Mesodermal cell (in vitro differentiated cells): Measurements from ENCODE around the gene NECAB2. TPM values are rescaled to one million over a fixed set of nuclear protein-coding genes. Genes with fewer than 3 reads are reported as not detected.
A peak's percentile ranks its signal among the peaks of the same experiment; 100 is the strongest.

Experiments used
- H3K27ac ChIP-seq: 2 replicates; pipeline ENCODE4 v1.7.0; 2013; ENCODE audit warnings: mild to moderate bottlenecking, low read depth, low read length, moderate library complexity; ENCODE audit not compliant: severe bottlenecking
- H3K36me3 ChIP-seq: 2 replicates; pipeline ENCODE4 v1.7.1; 2013; ENCODE audit warnings: mild to moderate bottlenecking, low read length, moderate library complexity; ENCODE audit not compliant: control insufficient read depth, insufficient read depth
- H3K4me1 ChIP-seq: one replicate; pipeline ENCODE4 v1.7.1; 2013; ENCODE audit warnings: mild to moderate bottlenecking, low read length; ENCODE audit not compliant: insufficient read depth, control insufficient read depth, poor library complexity, severe bottlenecking
- H3K4me3 ChIP-seq: 2 replicates; pipeline ENCODE4 v1.7.0; 2013; ENCODE audit warnings: low read length, control low read depth, mild to moderate bottlenecking; ENCODE audit not compliant: insufficient read depth, poor library complexity, severe bottlenecking; ENCODE audit errors: extremely low read depth
- H3K9me3 ChIP-seq: 2 replicates; pipeline ENCODE4 v1.7.1; 2013; ENCODE audit warnings: mild to moderate bottlenecking, low read length, moderate library complexity; ENCODE audit not compliant: control insufficient read depth
- WGBS, 2 experiments: methylation state at CpG; one replicate each; pipeline ENCODE4 v1.1.5; 2013; ENCODE audit warnings: missing lambda C conversion rate in 2 of 2; ENCODE audit not compliant: insufficient coverage in 2 of 2; 5-methylcytosine and 5-hydroxymethylcytosine counted together
- polyA plus RNA-seq, 2 experiments: library from polyadenylated mRNA; stranded (reverse); fragments of 50-300 nt; gene quantifications; one replicate each; pipeline ENCODE4 v1.2.3, GENCODE V29; 2013

Gene NECAB2
- 3.6 TPM for polyA plus RNA-seq (2013, experiment 1 of 2)
- 6.0 TPM for polyA plus RNA-seq (2013, experiment 2 of 2)

GRCh38 chr16:83967838-83968305 lies at the start of gene NECAB2:
Gene NECAB2, plus strand, starts transcription at chr16:83968244. Its CDS starts 405 bp downstream, at chr16:83968649.
- Histone ChIP-seq H3K9me3 (no peaks in the 10 kb centered on the region), H3K4me3 (peak within 1 kb of the TSS; percentile 36)
- WGBS, 2 experiments, result 28 to 32% methylated on average over 20 to 25 of the region's 35 CpGs

GRCh38 chr16:83920894-83921491 lies 47.1 kb upstream of the NECAB2 start:
- 96 to 100% methylated on average over 1 to 2 of the region's 2 CpGs for WGBS, 2 experiments
- H3K36me3 ChIP-seq, result peaks cover 19% of the 10 kb centered on the region
- no peaks in the 10 kb centered on the region for H3K9me3 ChIP-seq
- no peaks in the 10 kb centered on the region for H3K4me1 ChIP-seq
- H3K27ac ChIP-seq, result no peak overlapping the region
- no peak overlapping the region for H3K4me3 ChIP-seq

More at GRCh38 chr16:83967838-83968305, at the start of gene NECAB2:
- H3K27ac ChIP-seq, result no peak within 1 kb of the TSS
- H3K4me1 ChIP-seq, result no peaks in the 10 kb centered on the region
- no peaks in the 10 kb centered on the region for H3K36me3 ChIP-seq

- 92 to 94% methylated on average over 25 to 26 of the region's 31 CpGs for WGBS, 2 experiments
- H3K27ac ChIP-seq, result no peak overlapping the region
- H3K4me1 ChIP-seq, result peaks cover 7% of the 10 kb centered on the region
- no peak overlapping the region for H3K4me3 ChIP-seq
- peaks cover 8% of the 10 kb centered on the region for H3K36me3 ChIP-seq
- no peaks in the 10 kb centered on the region for H3K9me3 ChIP-seq
Measured at GRCh38 chr16:83923581-83924365, 44.3 kb upstream of the NECAB2 start.

- H3K9me3 ChIP-seq, result no peaks in the 10 kb centered on the region
- H3K4me1 ChIP-seq, result peaks cover 7% of the 10 kb centered on the region
- no peak overlapping the region for H3K27ac ChIP-seq
- no peaks in the 10 kb centered on the region for H3K36me3 ChIP-seq
- WGBS, 2 experiments, result 91% methylated on average over 10 to 12 of the region's 13 CpGs
- no peak overlapping the region for H3K4me3 ChIP-seq
Measured at GRCh38 chr16:83924686-83925085, 43.4 kb upstream of the NECAB2 start.

GRCh38 chr16:83925095-83925905 lies 42.7 kb upstream of the NECAB2 start:
- 79 to 85% methylated on average over 12 of the region's 12 CpGs for WGBS, 2 experiments
- no peak overlapping the region for H3K4me3 ChIP-seq
- H3K27ac ChIP-seq, result no peak overlapping the region
- H3K9me3 ChIP-seq, result no peaks in the 10 kb centered on the region
- H3K36me3 ChIP-seq, result no peaks in the 10 kb centered on the region
- peaks cover 7% of the 10 kb centered on the region for H3K4me1 ChIP-seq

GRCh38 chr16:83925957-83926725 lies 41.9 kb upstream of the NECAB2 start:
- H3K36me3 ChIP-seq, result no peaks in the 10 kb centered on the region
- H3K27ac ChIP-seq, result no peak overlapping the region
- WGBS, 2 experiments, result 68 to 70% methylated on average over 24 to 25 of the region's 27 CpGs
- no peaks in the 10 kb centered on the region for H3K9me3 ChIP-seq
- H3K4me3 ChIP-seq, result no peak overlapping the region
- H3K4me1 ChIP-seq, result peaks cover 7% of the 10 kb centered on the region

DNA sequence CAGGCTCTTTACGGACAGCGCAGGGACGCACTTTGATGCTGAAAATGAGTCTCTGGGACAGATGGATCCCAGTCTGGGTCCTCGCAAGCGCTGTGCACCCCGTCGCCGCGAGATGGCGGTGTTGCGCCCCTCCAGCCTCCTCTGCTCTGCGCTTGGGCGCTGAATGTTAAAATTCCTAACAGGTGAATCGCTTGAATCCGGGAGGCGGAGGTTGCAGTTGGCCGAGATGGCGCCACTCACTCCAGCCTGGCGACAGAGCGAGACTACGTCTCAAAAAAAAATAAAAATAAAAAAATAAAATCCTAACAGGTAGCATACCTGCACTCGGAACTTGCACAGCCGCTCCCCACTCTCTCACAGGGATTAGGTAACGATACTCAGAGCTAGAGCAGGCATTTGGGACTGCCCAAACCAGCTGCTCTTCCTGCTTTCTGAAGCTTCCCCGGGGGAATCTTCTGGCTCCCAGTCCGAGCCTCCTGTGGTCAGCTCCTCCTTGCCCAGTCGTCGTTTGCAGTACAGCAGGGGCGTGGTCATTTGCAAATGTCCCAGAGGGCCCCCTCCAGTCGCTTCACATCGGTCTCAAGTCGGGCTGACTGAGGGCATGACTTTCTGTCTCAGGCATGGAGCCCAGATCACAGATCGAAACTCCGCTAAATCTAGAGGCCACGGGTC lies 41.2 kb upstream of the NECAB2 start:
- Histone ChIP-seq H3K27ac (no peak overlapping the region), H3K4me3 (peak overlapping the region; percentile 3), H3K4me1 (peaks cover 7% of the 10 kb centered on the region), H3K36me3 (no peaks in the 10 kb centered on the region), H3K9me3 (no peaks in the 10 kb centered on the region)
- 5 to 14% methylated on average over 24 to 25 of the region's 35 CpGs for WGBS, 2 experiments

- 93 to 96% methylated on average over 15 of the region's 16 CpGs for WGBS, 2 experiments
- H3K36me3 ChIP-seq, result no peaks in the 10 kb centered on the region
- H3K27ac ChIP-seq, result no peak overlapping the region
- peaks cover 7% of the 10 kb centered on the region for H3K4me1 ChIP-seq
- no peak overlapping the region for H3K4me3 ChIP-seq
- H3K9me3 ChIP-seq, result no peaks in the 10 kb centered on the region
Measured at GRCh38 chr16:83928341-83929055, 39.5 kb upstream of the NECAB2 start.

GRCh38 chr16:83929811-83930555 lies 38.1 kb upstream of the NECAB2 start:
- Histone ChIP-seq H3K4me3 (no peak overlapping the region), H3K4me1 (peaks cover 7% of the 10 kb centered on the region), H3K9me3 (no peaks in the 10 kb centered on the region), H3K27ac (no peak overlapping the region), H3K36me3 (no peaks in the 10 kb centered on the region)
- whole genome bisulfite sequencing, 2 experiments, result 87 to 96% methylated on average over 15 of the region's 17 CpGs
